GM21367 (cell line): ENCODE results near the gene RBM41.

Source experiments
- ATAC-seq: cut with Tn5 transposase; IDR thresholded peaks from one replicate; pipeline ENCODE4 v1.9.1; 2021; ENCODE audit not compliant: unreplicated experiment

Gene RBM41

GRCh38 chrX:107029752-107030151 is 88.9 kb downstream of the RBM41 start:
- ATAC-seq: no peak

- ATAC-seq: no peak
Observed at GRCh38 chrX:107025545-107025944, 93.1 kb downstream of the RBM41 start.

- ATAC-seq: no peak
Observed at GRCh38 chrX:107014936-107015335, 103.7 kb downstream of the RBM41 start.
